B cell (primary cell): ENCODE data around the gene ATXN7.

ENCODE experiments used
- EZH2 ChIP-seq: IDR thresholded peaks from 2 replicates; pipeline ENCODE4 v1.6.1; 2012; ENCODE audit warnings: borderline replicate concordance, low read depth, mild to moderate bottlenecking, moderate library complexity, low read length; ENCODE audit not compliant: insufficient read depth, poor library complexity, severe bottlenecking
- TF ChIP-seq, protein P1 (sequence below): fragments of 200-600 bp; IDR thresholded peaks from one replicate; pipeline ENCODE4 v1.8.0; 2022; ENCODE audit warnings: antibody characterized with exemption, mild to moderate bottlenecking

DNA sequence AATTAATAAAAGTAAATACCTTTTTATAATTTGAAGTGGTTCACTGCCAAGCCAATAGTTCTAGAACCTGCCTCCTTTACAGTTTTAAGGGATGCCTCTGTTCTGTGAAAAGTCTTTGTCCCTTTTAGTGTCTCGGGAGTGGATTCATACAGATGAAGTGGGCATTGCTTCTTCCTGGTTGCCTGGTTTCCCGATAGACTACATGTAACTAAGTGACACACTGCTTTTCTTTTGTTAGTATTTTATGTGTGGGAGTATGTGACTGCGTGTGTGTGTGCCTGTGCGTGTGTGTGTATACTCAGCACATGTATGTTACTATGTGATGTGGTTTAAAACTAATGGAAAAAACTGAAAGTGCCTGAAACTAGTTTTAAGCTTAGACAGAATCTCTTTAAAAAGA lies 138.6 kb downstream of the ATXN7 start:
- TF ChIP-seq, protein P1, sequence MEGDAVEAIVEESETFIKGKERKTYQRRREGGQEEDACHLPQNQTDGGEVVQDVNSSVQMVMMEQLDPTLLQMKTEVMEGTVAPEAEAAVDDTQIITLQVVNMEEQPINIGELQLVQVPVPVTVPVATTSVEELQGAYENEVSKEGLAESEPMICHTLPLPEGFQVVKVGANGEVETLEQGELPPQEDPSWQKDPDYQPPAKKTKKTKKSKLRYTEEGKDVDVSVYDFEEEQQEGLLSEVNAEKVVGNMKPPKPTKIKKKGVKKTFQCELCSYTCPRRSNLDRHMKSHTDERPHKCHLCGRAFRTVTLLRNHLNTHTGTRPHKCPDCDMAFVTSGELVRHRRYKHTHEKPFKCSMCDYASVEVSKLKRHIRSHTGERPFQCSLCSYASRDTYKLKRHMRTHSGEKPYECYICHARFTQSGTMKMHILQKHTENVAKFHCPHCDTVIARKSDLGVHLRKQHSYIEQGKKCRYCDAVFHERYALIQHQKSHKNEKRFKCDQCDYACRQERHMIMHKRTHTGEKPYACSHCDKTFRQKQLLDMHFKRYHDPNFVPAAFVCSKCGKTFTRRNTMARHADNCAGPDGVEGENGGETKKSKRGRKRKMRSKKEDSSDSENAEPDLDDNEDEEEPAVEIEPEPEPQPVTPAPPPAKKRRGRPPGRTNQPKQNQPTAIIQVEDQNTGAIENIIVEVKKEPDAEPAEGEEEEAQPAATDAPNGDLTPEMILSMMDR: no peak
- TF ChIP-seq EZH2: no peak
